ENCODE data around the gene NKAIN4.

The NKAIN4 gene

DNA sequence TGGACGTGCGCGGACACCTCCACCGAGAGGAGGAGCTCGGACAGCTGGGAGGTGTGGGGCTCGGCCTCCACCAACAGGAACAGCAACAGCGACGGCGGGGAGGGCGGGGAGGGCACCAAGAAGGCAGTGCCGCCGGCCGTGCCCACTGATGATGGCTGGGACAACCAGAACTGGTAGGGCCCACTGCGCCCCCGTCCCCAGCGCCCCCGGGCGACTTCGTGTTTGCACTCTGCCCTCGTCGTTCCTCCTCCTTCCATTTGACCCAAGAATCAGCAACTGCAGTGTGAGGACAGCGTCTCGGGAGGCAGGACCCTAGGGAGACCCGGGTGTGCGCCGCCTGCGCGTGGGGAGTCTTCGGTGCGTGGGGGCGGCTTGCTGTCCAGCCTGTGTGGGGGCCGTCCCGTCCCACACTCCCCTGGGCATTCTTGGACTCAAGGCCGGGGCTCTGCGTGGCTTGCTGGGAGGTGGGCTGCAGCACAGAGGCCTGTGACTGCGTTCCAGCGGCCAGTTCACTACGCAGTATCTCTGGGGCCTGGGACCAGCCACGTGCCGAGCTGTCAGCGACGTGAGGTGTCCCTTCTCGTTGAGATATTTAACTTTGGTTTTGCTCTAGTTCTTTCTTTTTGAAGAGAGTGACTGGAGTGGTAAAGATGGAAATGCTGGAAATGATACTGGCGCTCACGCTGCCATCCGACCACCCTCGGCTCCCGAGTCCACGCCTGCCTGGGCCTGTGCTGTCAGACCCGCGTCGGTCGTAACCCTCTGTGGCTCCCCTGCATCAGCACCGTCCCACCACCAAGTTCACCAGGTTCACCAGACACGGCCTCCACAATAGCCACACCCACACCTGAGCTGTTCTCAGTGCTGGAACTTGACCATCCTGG lies 33.7 kb upstream of the NKAIN4 start:
- no peak for DNase-seq

DNA sequence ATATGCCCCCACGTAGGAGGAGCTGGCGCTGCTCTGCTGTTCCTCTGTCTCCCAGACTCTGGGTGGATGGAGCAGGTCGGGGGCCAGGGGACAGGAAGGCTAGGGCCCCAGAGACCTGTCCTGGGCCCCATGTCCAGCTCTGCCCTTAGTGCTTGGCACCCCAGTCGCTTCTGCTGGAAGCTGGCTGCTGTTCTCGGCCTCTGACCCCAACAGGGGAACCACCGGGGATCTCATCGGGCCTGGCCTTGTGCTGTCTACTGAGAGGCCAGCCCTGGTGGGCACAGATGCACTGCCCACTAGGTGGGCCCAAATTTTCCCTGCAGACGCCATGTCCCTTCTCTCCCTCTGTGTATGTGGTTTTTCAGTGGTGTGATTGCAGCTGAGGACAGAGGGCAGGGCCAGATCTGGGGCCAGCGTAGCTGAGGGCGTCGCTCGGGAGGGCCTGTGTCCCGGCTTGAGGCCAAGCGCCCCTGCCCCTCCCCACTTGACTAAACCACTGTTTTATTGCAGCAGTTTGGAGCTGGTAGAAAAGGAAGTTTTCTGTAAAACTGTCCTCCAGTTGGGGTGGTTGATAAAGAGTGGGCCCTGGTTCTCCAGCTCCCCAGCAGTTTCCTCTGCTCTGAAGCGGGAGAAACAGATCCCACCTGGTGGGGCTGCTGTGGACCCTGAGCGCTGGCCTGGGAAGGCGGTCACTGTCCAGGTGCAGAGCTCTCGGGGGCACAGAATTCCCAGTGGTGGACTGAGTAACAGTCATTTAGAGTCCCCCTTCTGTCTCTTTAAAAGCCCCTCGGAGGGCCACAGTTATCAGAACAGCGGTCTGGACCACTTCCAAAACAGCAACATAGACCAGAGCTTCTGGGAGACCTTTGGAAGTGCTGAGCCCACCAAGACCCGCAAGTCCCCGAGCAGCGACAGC lies 32.8 kb upstream of the NKAIN4 start:
- no peak for DNase-seq

GRCh38 chr20:63285636-63286615 lies 31.7 kb upstream of the NKAIN4 start:
- no peak for DNase-seq

GRCh38 chr20:63284981-63285524 lies 30.8 kb upstream of the NKAIN4 start:
- no peak for DNase-seq

- no peak for DNase-seq
These were observed 30.3 kb upstream of the NKAIN4 start for GRCh38 chr20:63284544-63284949.

DNA sequence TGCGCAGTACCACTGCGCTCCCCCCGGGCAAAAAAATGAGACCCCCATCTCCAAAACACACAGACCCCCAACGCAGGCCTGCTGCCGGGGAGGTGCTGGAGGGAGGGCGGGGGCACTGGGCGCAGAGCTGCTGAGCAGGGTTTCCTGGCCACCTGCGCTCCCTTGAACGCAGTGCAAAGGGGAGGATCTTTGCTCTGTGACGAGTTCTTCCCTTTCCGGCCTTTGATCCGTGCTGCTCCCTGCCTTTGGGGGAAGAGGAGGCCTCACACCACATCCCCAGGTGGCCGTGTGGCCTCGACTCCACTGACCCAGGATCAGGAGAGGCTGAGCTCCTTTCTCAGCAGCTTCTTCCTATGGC lies 29.8 kb upstream of the NKAIN4 start:
- no peak for DNase-seq

DNA sequence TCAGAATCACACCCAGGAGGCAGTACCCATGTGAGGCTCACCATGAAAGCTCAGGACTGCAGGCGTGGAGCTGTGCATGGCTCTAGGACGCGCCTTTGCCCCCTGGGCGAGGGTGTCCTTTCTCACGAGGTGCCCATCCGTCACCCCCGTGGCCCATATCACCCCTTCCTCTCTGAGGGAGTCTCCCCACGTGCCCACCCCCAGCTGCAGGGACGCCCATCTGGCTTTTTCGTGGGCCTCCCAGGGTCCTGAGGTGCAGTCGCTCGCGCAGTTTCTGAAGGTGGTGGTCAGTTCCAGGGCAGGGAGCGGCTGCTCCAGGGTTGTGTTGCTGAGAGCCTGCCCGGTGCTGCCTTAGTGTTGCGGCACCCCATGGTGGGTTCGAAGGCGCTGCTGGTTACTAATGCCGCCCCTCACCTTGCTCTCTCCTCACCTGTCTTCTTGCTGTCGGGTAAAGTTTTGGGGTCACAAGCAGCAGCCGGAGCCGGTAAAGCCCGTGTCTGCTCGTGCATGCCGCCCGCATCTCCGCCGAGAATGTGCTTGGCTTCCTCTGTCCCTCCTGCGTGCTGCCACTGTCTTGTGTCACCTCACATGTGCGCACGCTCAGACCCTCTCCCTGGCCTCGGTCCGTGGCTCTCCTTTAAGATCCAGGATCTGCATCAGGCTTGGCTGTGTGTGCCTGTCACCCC lies 29.3 kb upstream of the NKAIN4 start:
- DNase-seq, result no peak

GRCh38 chr20:63282946-63283345 lies 28.7 kb upstream of the NKAIN4 start:
- DNase-seq, result no peak

DNA sequence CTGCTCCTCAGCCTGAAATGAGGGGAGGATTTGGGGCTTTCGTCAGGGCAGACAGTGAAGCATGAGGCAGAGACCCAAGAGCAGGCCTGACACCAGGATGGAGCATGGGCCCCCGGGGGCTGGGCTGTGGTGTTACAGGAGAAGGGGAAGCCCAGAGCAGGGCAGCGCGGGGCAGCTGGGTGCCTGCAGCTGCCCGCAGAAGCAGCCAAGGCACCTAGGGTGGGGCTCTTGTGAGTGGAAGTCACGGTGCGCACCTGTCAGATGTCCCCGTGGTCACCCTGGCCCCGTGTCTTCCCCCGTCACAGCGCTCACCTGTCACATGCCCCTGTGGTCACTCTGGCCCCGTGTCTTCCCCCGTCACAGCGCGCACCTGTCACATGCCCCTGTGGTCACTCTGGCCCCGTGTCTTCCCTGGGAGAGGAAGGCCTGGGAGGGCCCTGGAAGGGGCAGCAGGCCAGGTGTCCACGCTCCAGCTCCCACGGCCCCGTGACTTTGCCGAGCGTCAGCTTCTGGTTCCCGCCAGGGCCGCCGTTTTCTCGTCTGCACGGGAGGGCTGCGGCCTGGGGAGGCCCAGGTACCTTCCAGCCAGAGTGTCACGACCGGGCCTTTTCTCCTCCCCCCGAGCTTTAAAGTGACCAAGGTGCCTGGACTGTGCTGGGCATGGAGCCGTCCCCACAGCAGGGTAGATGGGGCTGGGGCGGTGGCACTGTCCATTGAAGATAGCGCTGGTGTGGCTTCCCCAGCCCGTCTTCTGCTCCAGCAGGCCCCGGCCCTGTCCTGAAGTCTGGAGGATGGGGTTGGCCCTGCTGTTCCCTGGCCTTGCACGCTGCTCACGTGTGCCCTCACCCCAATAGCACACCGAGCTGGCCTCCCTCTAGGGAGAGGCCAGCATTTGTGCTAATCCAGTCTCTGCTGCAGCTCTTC lies 27.7 kb upstream of the NKAIN4 start:
- DNase-seq, result no peak

DNA sequence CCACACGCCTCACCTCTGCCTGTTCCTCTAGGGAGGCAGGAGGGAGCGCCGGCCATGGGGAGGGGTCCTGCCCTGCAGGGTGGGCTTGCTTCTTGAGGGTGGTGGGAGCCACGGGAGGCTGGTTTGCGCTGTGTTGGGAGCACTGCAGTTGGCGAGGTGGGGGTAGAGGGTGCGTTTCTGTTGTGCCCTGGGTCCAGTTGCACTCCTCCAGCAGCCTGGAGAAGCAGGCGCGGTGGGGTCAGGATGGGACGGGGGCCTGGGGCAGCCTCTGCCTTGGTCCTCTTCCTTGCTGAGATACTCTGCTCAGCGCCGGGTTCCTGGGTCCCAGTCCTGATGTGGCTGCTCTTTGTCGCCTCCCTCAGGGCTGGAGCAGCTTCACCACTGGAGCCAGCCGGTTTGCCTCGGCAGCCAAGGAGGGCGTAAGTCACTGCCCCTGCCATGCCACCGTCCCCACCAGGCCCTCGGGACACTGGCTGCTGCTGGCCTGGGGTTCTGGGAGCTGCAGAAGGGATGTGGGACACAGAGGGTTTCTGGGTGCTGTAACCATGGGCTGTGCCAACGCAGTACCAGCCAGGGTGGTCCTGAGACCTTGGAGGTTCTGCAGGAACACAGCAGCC lies 26.8 kb upstream of the NKAIN4 start:
- DNase-seq, result no peak

DNA sequence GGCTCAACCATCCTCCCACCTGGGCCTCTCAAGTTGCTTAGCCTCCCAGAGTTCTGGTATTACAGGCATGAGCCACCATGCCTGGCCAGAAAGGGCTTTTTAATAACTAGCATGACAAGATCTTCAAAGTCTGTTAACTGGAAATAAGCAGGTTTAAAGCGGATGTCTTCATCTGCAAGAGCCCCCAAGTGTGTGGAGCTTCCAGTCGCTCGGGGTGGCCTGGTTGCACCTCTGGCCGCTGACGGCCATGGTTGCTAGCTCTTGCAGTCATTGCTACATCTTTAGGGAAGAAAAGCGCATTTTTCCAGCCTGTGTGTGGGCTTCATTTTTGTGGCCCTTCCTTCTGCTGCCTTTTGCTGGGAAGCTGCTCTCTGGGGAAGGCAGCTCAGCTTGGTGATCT lies 26.1 kb upstream of the NKAIN4 start:
- no peak for DNase-seq

DNA sequence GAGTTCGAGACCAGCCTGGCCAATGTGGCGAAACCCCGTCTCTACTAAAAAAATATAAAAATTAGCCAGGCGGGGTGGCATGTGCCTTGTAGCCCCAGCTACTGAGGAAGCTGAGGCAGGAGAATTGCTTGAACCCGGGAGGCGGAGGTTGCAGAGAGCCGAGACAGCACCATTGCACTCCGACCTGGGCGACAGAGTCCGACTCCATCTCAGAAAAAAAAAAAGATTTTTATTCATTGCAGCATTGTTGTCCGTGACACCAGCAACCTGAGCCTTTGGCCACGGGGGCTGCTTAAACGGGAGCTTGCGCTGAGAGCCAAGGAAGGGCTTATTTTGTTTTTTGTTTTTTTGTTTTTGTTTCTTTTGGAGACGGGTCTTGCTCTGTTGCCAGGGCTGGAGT lies 25.7 kb upstream of the NKAIN4 start:
- DNase-seq, result no peak

DNA sequence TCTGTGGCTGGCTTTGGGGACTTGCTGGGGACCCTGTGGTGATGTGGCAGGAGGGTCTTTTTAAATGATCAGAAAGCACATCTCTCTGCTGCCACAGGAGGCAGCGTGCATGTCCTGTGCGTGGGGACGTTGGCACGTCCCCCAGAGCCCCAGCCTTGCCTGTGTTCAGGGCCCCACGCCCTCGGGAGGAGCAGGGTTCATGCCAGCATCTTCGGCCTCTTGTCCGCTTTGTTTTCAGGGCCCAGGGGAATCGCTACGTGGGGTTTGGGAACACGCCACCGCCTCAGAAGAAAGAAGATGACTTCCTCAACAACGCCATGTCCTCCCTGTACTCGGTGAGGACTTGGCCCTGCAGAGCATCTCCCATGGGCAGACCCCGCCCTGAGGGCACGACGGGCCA lies 24.4 kb upstream of the NKAIN4 start:
- DNase-seq, result no peak

DNA sequence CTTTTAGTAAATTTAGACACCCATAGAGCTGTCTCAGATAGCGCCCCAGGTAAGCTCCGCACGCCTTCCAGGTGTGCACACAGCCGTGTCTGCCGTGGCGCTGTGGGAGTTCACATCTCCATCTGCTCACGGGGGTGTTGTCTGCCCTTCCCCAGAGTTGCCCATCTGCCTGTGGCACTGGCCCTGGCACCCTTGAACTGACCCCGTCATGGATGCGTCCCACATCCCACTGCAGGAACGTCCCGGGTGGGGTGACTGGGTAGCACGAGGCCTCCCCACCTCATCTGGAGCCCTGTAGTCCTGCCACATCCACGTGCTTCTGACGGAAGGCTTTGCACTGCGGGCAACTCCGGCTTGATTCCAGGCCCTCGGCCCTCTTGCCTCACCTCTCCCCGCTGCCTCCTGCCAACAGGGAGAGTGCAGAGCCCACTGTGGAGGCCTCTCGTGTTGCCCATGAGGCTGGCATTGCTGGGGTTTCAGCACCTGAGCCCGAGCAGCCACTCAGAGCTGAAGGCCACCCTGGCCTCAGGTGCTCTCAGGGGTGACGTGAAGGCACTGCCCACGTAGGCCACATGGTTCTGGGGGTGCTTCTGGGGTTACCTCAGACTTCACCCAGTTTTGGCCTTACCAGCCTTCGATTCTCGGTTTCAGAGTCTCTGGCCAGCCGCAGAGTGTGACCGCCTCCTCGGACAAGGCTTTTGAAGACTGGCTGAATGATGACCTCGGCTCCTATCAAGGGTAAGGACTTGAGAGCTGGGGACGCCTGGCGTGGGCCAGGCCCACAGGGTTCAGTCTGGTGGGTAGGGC lies 23.4 kb upstream of the NKAIN4 start:
- no peak for DNase-seq

- DNase-seq, result no peak
These were observed 22.7 kb upstream of the NKAIN4 start for GRCh38 chr20:63276956-63277355.

- DNase-seq, result no peak
These were observed 21.6 kb upstream of the NKAIN4 start for GRCh38 chr20:63275825-63276224.

GRCh38 chr20:63274381-63275228 lies 20.3 kb upstream of the NKAIN4 start:
- DNase-seq, result no peak

DNA sequence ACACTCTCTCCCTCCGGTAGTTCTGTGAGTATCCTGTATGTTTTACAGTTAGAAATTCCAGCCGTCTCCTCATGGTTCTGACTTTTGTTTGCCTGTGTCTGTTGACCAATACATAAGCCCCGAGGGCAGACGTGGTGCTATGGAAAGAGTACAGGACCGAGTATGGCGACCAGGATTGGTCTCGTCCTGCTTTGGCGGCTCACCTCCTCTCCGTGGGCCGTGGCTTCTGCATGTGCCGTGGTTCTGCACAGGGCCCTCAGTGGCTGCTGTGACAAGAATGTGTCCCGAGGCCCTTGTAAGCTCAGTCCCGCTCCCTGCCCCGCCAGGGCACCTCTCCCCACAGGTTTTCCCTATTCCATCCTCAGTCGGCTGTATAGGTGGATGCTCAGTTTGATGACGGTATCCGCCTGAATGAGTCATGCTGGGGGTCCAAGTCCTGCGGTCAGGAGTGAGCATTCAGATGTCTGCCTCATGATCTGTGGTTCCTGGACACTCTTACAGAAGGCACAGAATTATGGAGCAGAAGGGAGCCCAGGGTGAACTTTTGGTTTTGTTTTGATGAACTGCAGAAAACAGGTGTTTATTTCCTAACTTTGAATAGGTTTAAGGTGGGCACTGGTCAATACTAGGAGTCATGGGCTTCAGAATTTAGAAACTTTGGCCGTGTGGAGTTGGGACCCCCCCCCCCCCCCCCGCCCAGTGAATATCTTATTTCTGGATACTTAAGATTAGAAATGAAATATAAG lies 19.5 kb upstream of the NKAIN4 start:
- no peak for DNase-seq
